Omental fat pad (tissue), 4 donors: ENCODE results near the gene GALNTL6. TPM values are rescaled to one million over a fixed set of nuclear protein-coding genes. Genes with fewer than 3 reads are reported as not detected.

ENCODE experiments used
- ATAC-seq: fragments of 150-250 bp; one replicate; pipeline ENCODE4 v1.9.1; 2016; ENCODE audit warnings: mild to moderate bottlenecking, moderate library complexity; ENCODE audit not compliant: low FRiP score
- DNase-seq: peaks from one replicate; pipeline ENCODE4 v3.0.0-alpha.2; 2019; ENCODE audit warnings: low spot score
- total RNA-seq, 4 donors: library from RNA; depleted of rRNA; stranded (reverse); fragments of >200 nt; gene quantifications; one replicate each; pipeline ENCODE4 v1.1.0, GENCODE V29; 2016
- TF ChIP-seq, protein P1 (sequence below), 3 donors: fragments of 450-650 bp; IDR thresholded peaks; one replicate each; pipeline ENCODE4 v1.5.1; 2016 to 2017; ENCODE audit warnings: antibody characterized with exemption in 3 of 3, mild to moderate bottlenecking in 3 of 3, moderate library complexity in 2 of 3

Gene GALNTL6
- total RNA-seq, 4 donors from 2014 or later: not detected

DNA sequence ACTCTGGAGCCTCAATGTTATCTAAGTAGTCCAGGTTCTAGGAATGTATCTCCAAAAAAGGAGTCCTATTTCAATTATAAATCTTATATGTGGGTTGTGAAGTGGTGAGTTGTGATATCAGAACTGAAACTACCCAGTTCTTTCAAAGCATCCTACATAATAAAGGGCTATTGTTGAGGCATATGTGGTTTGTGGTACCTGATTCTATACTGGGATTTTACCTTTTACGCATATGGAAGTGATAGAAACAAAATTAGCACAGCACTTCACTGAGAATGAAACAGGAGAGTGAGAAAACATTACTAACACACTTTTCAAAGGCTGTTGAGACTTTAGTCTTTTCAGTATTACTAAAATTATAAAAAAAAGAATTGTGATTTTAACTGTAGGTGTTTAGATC is 937.7 kb downstream of the GALNTL6 start:
- no peak for ATAC-seq
- TF ChIP-seq, protein P1, sequence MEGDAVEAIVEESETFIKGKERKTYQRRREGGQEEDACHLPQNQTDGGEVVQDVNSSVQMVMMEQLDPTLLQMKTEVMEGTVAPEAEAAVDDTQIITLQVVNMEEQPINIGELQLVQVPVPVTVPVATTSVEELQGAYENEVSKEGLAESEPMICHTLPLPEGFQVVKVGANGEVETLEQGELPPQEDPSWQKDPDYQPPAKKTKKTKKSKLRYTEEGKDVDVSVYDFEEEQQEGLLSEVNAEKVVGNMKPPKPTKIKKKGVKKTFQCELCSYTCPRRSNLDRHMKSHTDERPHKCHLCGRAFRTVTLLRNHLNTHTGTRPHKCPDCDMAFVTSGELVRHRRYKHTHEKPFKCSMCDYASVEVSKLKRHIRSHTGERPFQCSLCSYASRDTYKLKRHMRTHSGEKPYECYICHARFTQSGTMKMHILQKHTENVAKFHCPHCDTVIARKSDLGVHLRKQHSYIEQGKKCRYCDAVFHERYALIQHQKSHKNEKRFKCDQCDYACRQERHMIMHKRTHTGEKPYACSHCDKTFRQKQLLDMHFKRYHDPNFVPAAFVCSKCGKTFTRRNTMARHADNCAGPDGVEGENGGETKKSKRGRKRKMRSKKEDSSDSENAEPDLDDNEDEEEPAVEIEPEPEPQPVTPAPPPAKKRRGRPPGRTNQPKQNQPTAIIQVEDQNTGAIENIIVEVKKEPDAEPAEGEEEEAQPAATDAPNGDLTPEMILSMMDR (IDR thresholded peaks at IDR 0.05): no peak
- no peak for DNase-seq

GRCh38 chr4:172751550-172751949 is 938.3 kb downstream of the GALNTL6 start:
- TF ChIP-seq, protein P1 (IDR thresholded peaks at IDR 0.05): no peak
- ATAC-seq (no peak), DNase-seq (no peak)

DNA sequence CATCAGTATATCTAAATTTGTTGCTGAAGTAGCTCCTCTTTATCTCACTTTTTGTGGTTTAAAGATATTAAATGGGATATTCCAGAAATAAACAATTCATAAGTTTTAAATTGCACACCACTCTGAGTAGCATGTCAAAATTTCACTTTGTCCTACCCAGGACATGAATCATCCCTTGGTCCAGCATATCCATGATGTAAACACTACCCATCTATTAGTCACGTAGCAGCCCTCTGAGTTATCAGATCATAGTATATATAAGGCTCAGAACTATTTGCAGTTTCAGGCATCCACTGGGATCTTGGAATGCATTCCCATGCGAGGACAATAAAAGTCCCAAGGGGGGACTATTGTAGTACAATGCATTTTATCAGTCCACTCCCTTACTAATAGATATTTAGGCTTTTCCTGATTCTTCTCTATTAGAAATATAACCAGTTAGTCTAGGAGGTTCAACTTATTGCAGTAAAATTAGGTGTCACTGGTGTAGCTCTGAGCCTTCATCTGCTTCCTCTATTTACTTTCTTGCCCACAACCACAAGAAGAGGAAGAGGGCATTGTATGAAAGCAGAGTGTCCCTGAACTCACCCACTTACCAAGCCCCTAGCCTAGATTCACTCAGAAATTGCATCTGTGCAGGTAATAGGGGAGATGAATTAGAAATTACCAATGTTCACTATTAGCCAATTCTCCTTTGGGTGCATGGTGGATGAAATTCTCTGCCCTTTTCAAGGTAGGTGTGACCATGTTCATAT is 945.6 kb downstream of the GALNTL6 start:
- DNase-seq: no peak
- ATAC-seq: no peak
- TF ChIP-seq, protein P1 (IDR thresholded peaks at IDR 0.05): no peak

- DNase-seq (no peak), ATAC-seq (no peak)
- TF ChIP-seq, protein P1 (IDR thresholded peaks at IDR 0.05): no peak
These were observed 947.3 kb downstream of the GALNTL6 start for GRCh38 chr4:172760512-172760911.

- ATAC-seq (no peak), DNase-seq (no peak)
- TF ChIP-seq, protein P1 (IDR thresholded peaks at IDR 0.05): no peak
These were observed 949.7 kb downstream of the GALNTL6 start for GRCh38 chr4:172762895-172763294.

- DNase-seq (no peak), ATAC-seq (no peak)
- TF ChIP-seq, protein P1 (IDR thresholded peaks at IDR 0.05): no peak
These were observed 957.6 kb downstream of the GALNTL6 start for GRCh38 chr4:172770787-172771186.

- DNase-seq (no peak), ATAC-seq (no peak)
- TF ChIP-seq, protein P1 (IDR thresholded peaks at IDR 0.05): no peak
These were observed 959.6 kb downstream of the GALNTL6 start for GRCh38 chr4:172772781-172773180.
